ENCODE results near the gene KRTAP10-4.

Gene KRTAP10-4

DNA sequence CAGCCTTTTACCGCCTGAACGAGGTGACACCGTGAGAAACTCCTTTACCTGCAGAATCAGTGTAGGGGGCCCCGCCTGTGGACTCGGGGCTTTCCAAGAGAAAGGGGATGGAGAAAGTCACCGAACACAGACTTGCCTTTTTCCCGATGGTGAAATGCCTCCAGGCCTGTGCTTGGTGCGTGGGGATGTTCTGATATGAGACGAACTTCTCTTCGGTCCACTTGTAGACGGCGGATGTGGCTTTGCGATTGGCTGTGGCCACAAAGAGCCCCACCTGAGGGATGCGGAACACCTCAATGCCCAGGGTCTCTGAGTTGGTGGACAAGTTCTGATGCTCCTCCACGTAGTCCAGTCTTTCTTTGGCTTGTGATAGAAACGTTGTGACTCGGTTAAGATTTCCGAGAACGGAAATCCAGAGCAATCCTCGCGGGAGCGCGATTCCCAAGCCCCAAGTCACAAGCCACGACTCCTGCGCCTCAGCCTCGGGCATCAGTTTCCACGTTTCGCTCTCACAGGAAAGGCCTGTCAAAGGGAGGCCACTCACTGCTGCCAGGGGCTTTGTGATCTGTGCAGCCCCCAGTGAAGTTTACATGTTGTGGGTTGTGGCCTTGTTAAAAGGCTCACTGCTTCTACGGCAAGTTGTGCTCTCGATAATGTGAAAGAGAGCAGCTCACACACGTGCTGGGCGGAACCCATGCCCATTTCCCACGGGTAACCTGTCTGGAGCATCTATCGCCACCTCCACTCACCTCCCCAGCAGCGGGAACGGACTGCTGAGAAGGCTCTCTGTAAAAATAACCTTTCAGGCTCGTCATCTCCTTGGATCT, 46.2 kb upstream of the KRTAP10-4 start:
- Histone ChIP-seq H3K27me3 (ENCODE audit: insufficient read depth, low read depth) (peaks cover 45% of the 10 kb centered on the region), H3K4me3 (IDR thresholded peaks at IDR 0.05; ENCODE audit: insufficient read depth, low read depth, low read length) (no peak overlapping the region), H4K20me1 (ENCODE audit: insufficient read depth) (no peaks in the 10 kb centered on the region), H2AFZ (ENCODE audit: low read depth) (no peak overlapping the region), H3K27ac (no peak overlapping the region), H3K4me2 (no peak overlapping the region), H3K9ac (no peak overlapping the region), H3K36me3 (ENCODE audit: insufficient read depth) (no peaks in the 10 kb centered on the region), H3K4me1 (ENCODE audit: low read depth, poor library complexity, severe bottlenecking) (no peaks in the 10 kb centered on the region), H3K79me2 (ENCODE audit: insufficient read depth, low read depth) (no peaks in the 10 kb centered on the region)
- TF ChIP-seq, protein P1, sequence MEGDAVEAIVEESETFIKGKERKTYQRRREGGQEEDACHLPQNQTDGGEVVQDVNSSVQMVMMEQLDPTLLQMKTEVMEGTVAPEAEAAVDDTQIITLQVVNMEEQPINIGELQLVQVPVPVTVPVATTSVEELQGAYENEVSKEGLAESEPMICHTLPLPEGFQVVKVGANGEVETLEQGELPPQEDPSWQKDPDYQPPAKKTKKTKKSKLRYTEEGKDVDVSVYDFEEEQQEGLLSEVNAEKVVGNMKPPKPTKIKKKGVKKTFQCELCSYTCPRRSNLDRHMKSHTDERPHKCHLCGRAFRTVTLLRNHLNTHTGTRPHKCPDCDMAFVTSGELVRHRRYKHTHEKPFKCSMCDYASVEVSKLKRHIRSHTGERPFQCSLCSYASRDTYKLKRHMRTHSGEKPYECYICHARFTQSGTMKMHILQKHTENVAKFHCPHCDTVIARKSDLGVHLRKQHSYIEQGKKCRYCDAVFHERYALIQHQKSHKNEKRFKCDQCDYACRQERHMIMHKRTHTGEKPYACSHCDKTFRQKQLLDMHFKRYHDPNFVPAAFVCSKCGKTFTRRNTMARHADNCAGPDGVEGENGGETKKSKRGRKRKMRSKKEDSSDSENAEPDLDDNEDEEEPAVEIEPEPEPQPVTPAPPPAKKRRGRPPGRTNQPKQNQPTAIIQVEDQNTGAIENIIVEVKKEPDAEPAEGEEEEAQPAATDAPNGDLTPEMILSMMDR (conservative IDR thresholded peaks at IDR 0.05; ENCODE audit: low read depth, low read length), result no peak

DNA sequence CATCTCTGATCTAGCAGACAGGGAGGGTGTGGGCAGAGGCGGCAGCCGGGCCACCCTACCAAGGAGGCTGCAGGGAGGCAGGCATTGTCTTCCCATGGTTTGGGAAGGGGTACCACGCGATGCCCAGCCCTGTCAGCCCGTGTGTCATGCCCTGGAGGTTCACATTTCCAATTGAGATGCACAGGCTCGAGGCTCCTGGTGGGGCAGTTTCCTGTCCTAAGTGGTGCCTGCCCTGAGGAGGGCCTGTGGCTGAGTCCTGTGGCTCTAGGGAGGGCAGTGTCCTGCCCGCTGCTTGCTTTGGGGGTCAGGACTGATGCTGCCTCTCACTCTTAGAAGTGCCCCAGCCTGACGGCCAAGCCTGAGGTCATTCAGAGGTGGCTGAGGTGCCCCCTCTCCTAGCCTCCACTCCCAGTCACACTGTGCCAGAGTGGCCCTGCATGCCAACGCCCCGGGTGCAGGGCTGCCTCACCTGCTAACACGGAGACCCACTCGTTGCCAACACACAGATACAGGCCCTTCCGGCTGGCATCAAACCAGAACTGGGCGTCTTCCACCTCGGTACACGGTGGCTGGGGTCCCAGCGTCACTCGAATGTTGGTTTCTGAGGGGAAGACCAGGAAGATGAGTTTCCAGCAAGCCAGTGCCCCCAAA, 45.4 kb upstream of the KRTAP10-4 start:
- Histone ChIP-seq H3K4me3 (IDR thresholded peaks at IDR 0.05; ENCODE audit: insufficient read depth, low read depth, low read length) (no peak overlapping the region), H4K20me1 (ENCODE audit: insufficient read depth) (no peaks in the 10 kb centered on the region), H3K27ac (no peak overlapping the region), H2AFZ (ENCODE audit: low read depth) (no peak overlapping the region), H3K4me1 (ENCODE audit: low read depth, poor library complexity, severe bottlenecking) (no peaks in the 10 kb centered on the region), H3K36me3 (ENCODE audit: insufficient read depth) (no peaks in the 10 kb centered on the region), H3K9ac (no peak overlapping the region), H3K4me2 (no peak overlapping the region), H3K79me2 (ENCODE audit: insufficient read depth, low read depth) (no peaks in the 10 kb centered on the region), H3K27me3 (ENCODE audit: insufficient read depth, low read depth) (peaks cover 51% of the 10 kb centered on the region)
- TF ChIP-seq, protein P1 (conservative IDR thresholded peaks at IDR 0.05; ENCODE audit: low read depth, low read length), result no peak

DNA sequence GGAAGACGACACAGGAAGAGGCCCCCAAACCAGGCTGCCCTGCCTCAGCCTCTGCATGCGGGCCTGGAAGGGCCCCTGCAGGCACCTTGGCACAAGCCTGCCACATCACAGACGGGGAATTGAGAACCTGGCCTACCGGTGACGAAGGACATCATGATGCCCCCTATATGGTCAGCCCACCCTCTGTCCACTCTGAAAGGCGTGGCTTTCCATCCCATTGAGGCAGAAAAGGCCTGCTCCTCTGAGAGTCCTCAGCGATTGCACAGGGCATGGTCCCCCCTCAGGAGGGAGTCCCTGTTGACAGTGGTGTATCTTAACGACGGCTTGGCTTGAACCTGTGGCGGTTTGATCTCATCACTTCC, 44.9 kb upstream of the KRTAP10-4 start:
- Histone ChIP-seq H3K27me3 (ENCODE audit: insufficient read depth, low read depth) (peaks cover 51% of the 10 kb centered on the region), H3K36me3 (ENCODE audit: insufficient read depth) (no peaks in the 10 kb centered on the region)
- TF ChIP-seq, protein P1 (conservative IDR thresholded peaks at IDR 0.05; ENCODE audit: low read depth, low read length), result no peak

DNA sequence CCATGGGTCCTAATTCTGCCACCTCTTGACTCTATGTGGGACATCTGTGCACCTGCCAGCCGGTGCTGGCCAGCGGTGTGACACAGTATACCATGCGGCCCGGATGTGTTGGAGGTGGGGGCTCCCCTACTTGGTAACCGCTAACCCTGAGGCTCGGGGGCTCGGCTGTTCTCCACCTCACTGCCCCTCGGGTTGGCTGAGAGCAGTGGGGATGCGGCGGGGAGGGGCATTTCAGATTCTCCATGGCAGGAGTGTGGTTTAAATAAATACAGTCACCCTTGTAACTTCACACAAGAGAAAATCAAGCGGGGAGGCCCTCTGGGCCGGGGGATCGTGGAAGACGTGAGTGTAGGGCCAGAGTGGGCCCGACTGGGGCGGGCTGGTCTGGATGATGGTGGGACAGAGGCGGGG, 44.5 kb upstream of the KRTAP10-4 start:
- Histone ChIP-seq H3K4me2 (no peak overlapping the region), H3K27me3 (ENCODE audit: insufficient read depth, low read depth) (peaks cover 51% of the 10 kb centered on the region), H3K4me3 (IDR thresholded peaks at IDR 0.05; ENCODE audit: insufficient read depth, low read depth, low read length) (no peak overlapping the region), H4K20me1 (ENCODE audit: insufficient read depth) (no peaks in the 10 kb centered on the region), H3K79me2 (ENCODE audit: insufficient read depth, low read depth) (no peaks in the 10 kb centered on the region), H3K27ac (no peak overlapping the region), H3K4me1 (ENCODE audit: low read depth, poor library complexity, severe bottlenecking) (no peaks in the 10 kb centered on the region), H3K36me3 (ENCODE audit: insufficient read depth) (no peaks in the 10 kb centered on the region), H2AFZ (ENCODE audit: low read depth) (no peak overlapping the region), H3K9ac (no peak overlapping the region)
- TF ChIP-seq, protein P1 (conservative IDR thresholded peaks at IDR 0.05; ENCODE audit: low read depth, low read length), result no peak

More for the DNA sequence above, 44.9 kb upstream of the KRTAP10-4 start:
- no peaks in the 10 kb centered on the region for H3K4me1 ChIP-seq (ENCODE audit: low read depth, poor library complexity, severe bottlenecking)
- H3K27ac ChIP-seq, result no peak overlapping the region
- H3K79me2 ChIP-seq (ENCODE audit: insufficient read depth, low read depth), result no peaks in the 10 kb centered on the region
- H3K4me2 ChIP-seq, result no peak overlapping the region
- H4K20me1 ChIP-seq (ENCODE audit: insufficient read depth), result no peaks in the 10 kb centered on the region
- no peak overlapping the region for H3K4me3 ChIP-seq (IDR thresholded peaks at IDR 0.05; ENCODE audit: insufficient read depth, low read depth, low read length)
- H3K9ac ChIP-seq, result no peak overlapping the region
- no peak overlapping the region for H2AFZ ChIP-seq (ENCODE audit: low read depth)

All from KMS-11 (cell line).